ENCODE data around the gene ST6GAL1. TPM values are rescaled to one million over a fixed set of nuclear protein-coding genes. Genes with fewer than 3 reads are reported as not detected.
A peak's percentile ranks its signal among the peaks of the same experiment; 100 is the strongest.

ST6GAL1 gene
- total and polyA plus RNA-seq, 2 of the 8 experiments (the other 6 are each of a cell fraction or from before 2014, with no cell fraction given): 62.8 to 80.9 TPM

GRCh38 chr3:187000711-187001151 is 70.4 kb downstream of the ST6GAL1 start:
- Histone ChIP-seq H2BK12ac (ENCODE audit: low read depth, low read length) (no peak overlapping the region; the same call in 1 of the 2 replicates), H3K9ac (replicated peaks in 1 of 4; ENCODE audit: extremely low read depth in 1 of 4, low read depth in 3 of 4, low read length in 3 of 4) (no peak overlapping the region), H4K8ac (ENCODE audit: extremely low read depth, insufficient read depth, low read length) (no peak overlapping the region), H3K79me1 (ENCODE audit: low read depth, low read length) (peaks cover 10% of the 10 kb centered on the region), H2BK120ac (replicated peaks; ENCODE audit: low read depth, low read length) (peak overlapping the region; percentile 26), H2BK5ac (ENCODE audit: low read depth, low read length) (peak overlapping the region; percentile 8; the same call in 1 of the 2 replicates), H2AFZ (ENCODE audit: low read length) (no peak overlapping the region), H3K9me3 (ENCODE audit: insufficient read depth in 2 of 2, low read depth in 1 of 2, low read length in 1 of 2) (no peaks in the 10 kb centered on the region), H4K91ac (replicated peaks; ENCODE audit: insufficient read length, low read length) (peak overlapping the region; percentile 32), H3K79me2 (ENCODE audit: control insufficient read depth in 1 of 2, insufficient read depth in 2 of 2, low read length in 2 of 2) (peaks cover 0 to 45% of the 10 kb centered on the region in 2 experiments; a peak in 3 of 4 replicates), H3K23ac (ENCODE audit: insufficient read length) (no peak overlapping the region), H3K56ac (replicated peaks; ENCODE audit: insufficient read length, low read depth, low read length) (no peak overlapping the region), H3K4me1 (replicated peaks in 1 of 4; ENCODE audit: control insufficient read depth in 3 of 4, insufficient read depth in 4 of 4, low read length in 3 of 4) (peaks cover 0 to 17% (median 8%) of the 10 kb centered on the region in 4 experiments; a peak in 5 of 7 replicates), H4K5ac (ENCODE audit: insufficient read length, low read depth, low read length) (no peak overlapping the region), H3K4me2 (ENCODE audit: insufficient read depth in 1 of 2, low read depth in 2 of 2, low read length in 2 of 2) (no peak overlapping the region), H3K4me3 (ENCODE audit: extremely low read depth in 1 of 4, insufficient read depth in 2 of 4, low read depth in 3 of 4, low read length in 4 of 4) (no peak overlapping the region), H2BK20ac (ENCODE audit: low read length) (peak overlapping the region; percentile 82), H3K27me3 (replicated peaks in 1 of 4; ENCODE audit: control insufficient read depth in 3 of 4, extremely low read depth in 1 of 4, insufficient read depth in 3 of 4, low read length in 3 of 4) (no peaks in the 10 kb centered on the region), H3K4ac (replicated peaks; ENCODE audit: insufficient read length, low read depth, low read length) (peak overlapping the region; percentile 16), H3K36me3 (ENCODE audit: control insufficient read depth in 2 of 4, insufficient read depth in 4 of 4, low read length in 3 of 4) (peaks cover 0 to 15% (median 3%) of the 10 kb centered on the region in 4 experiments; a peak in 4 of 8 replicates), H2BK15ac (ENCODE audit: low read length) (no peak overlapping the region; the same call in 1 of the 2 replicates), H2AK5ac (ENCODE audit: low read depth, low read length) (peak overlapping the region; percentile 45; the same call in 1 of the 2 replicates), H3K23me2 (ENCODE audit: low read depth, low read length) (peaks cover 2% of the 10 kb centered on the region; the same call in 1 of the 2 replicates), H3K18ac (ENCODE audit: extremely low read depth, low read length) (peak overlapping the region; percentile 41; the same call in 1 of the 2 replicates), H3K14ac (ENCODE audit: insufficient read length) (no peak overlapping the region), H3K27ac (ENCODE audit: low read depth, low read length) (no peak overlapping the region), H4K20me1 (replicated peaks in 1 of 2; ENCODE audit: control insufficient read depth in 1 of 2, insufficient read depth in 2 of 2, low read length in 2 of 2) (peaks cover 0 to under 1% of the 10 kb centered on the region in 2 experiments)
- no peak for DNase-seq (ENCODE audit: low read depth in 1 of 2, low spot score in 2 of 2)
- WGBS, 2 experiments (ENCODE audit: extremely low coverage in 1 of 2, insufficient coverage in 1 of 2, insufficient read length in 1 of 2, insufficient replicate concordance in 2 of 2, low coverage in 1 of 2, low lambda C conversion rate in 2 of 2, missing lambda C conversion rate in 1 of 2): 95% methylated on average over 4 of the region's 4 CpGs; no CpG with 5 or more reads in 1 of the 2 experiments
- ChIA-PET POLR2A (ENCODE audit: partially characterized antibody) (no interaction called here), CTCF (ENCODE audit: partially characterized antibody) (interaction anchor here (1.0 to 1.6 kb wide), 2 partner anchors 8 to 336 kb away, joined by 3 to 5 read pairs; no protein-coding TSS in a partner anchor)
- FAIRE-seq: no peak
- no peak for TF ChIP-seq JUN (IDR thresholded peaks at IDR 0.05; ENCODE audit: low read depth, low read length)
- no peak for TF ChIP-seq FOSL1 (IDR thresholded peaks at IDR 0.05; ENCODE audit: insufficient read depth, low read depth, low read length)
- TF ChIP-seq SIX5 (IDR thresholded peaks at IDR 0.05; ENCODE audit: low read depth, low read length): no peak
- no peak for TF ChIP-seq JUND (IDR thresholded peaks at IDR 0.05; ENCODE audit: low read length)
- TF ChIP-seq SP1 (IDR thresholded peaks at IDR 0.05; ENCODE audit: low read depth, low read length): no peak
- TF ChIP-seq, protein P1, sequence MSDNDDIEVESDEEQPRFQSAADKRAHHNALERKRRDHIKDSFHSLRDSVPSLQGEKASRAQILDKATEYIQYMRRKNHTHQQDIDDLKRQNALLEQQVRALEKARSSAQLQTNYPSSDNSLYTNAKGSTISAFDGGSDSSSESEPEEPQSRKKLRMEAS (IDR thresholded peaks at IDR 0.05): no peak
- no peak for TF ChIP-seq PHF8 (conservative IDR thresholded peaks at IDR 0.05; ENCODE audit: low read depth, low read length)
- no peak for TF ChIP-seq USF2 (IDR thresholded peaks at IDR 0.05; ENCODE audit: low read length)
- no peak for TF ChIP-seq CTBP2 (IDR thresholded peaks at IDR 0.05; ENCODE audit: borderline replicate concordance, insufficient read depth, insufficient read length, low read length)
- no peak for TF ChIP-seq TAF7 (optimal IDR thresholded peaks at IDR 0.05; ENCODE audit: borderline replicate concordance, low read depth, low read length)
- TF ChIP-seq CEBPB (IDR thresholded peaks at IDR 0.05; ENCODE audit: low read depth, low read length): no peak
- TF ChIP-seq GTF2F1 (IDR thresholded peaks at IDR 0.05; ENCODE audit: borderline replicate concordance, low read depth, low read length): no peak

All from H1 (cell line).